ENCODE results near the gene ADAMTS15.

Gene ADAMTS15

DNA sequence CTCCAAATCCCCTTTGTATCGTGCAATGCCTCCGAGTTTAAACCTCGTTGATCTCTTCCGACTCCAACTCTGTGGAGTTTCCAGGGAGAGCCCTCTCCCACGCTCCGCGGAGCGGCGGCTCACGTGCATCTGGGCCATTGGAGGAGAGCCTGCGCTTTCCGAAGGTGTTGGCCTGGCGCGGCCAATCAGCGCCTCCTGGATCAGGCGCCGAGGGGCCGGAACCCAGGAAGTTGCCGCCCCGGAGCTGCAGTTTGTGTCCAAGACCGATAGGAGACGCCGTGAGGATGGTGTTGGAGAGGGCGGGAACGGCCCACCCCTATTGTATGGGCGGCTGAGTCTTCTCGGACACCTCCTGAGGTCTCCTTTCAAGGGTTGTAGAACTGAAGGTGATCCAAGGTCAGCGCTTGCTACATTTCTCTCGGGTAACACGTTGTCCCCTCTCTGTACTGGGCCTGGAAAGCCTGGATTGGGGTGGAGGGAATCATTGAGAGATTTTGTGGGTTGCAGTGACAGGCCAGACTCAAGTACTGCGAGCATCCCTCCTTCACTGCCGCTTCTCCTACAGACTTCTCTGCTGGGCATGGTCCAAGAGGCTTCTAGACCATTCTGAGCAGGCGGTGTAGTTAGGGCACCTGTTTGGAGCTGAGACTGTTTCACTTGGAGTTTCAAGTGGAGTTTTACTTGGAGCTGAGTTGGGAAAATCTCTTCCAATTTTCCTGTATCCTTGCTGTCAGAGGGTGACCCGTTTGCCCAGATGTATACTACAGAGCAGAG lies 1.7 kb downstream of the ADAMTS15 start:
- Mint-ChIP-seq H3K27me3 (peaks cover 47 to 82% of the 10 kb centered on the region in 2 donors), H3K4me3 (peak overlapping the region in 1 of 2 donors; percentile 67), H3K4me1 (ENCODE audit: low read depth in 2 of 2) (peaks cover 0 to 10% of the 10 kb centered on the region in 2 donors), H3K9me3 (no peaks in the 10 kb centered on the region), H3K36me3 (ENCODE audit: insufficient read depth) (no peaks in the 10 kb centered on the region), H3K27ac (no peak overlapping the region)
- ATAC-seq (replicated peaks) (no peak), DNase-seq (no peak)

DNA sequence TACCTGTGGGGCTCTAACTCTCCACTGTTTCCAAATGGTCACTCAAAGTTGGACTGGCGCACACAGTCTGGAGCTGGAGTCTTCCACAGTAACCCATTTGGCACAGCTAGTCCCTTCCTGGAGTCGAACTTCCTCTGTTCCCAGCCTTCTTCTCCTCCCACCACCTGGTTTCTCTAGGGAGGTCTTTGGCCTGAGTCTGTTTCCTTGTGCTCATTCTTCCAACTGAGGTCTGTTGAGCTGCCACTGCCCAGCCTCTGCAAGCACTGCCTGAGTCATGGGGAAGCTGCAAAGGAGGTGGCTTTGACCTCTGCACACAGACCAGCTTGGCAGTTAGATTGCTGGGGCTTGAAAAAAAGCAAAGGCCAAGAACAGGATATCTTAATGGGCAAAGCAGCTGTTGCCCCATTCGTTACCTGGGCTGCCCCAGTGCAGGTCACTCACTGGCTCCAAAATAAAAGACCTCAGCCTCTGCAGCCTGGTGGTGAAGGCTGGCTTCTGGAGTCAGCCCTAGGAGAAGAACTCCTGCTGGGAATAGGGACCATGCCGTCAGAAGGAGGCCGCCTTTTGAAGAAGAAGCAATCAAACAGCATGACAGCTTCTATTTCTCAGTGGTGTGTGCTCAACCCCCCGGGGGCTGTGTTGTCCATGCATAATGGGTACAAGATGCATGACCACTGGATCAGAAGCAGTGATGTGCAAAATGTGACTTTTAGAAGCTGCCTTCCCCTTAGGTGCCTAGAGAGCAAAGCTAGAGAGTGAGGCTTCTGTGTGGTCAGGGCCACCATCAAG lies 3.0 kb downstream of the ADAMTS15 start:
- Mint-ChIP-seq H3K27ac (no peak overlapping the region), H3K27me3 (peaks cover 58 to 90% of the 10 kb centered on the region in 2 donors), H3K4me1 (ENCODE audit: low read depth in 2 of 2) (peaks cover 0 to 10% of the 10 kb centered on the region in 2 donors), H3K4me3 (no peak overlapping the region), H3K36me3 (ENCODE audit: insufficient read depth) (no peaks in the 10 kb centered on the region), H3K9me3 (no peaks in the 10 kb centered on the region)
- ATAC-seq (replicated peaks) = no peak
- no peak for DNase-seq

DNA sequence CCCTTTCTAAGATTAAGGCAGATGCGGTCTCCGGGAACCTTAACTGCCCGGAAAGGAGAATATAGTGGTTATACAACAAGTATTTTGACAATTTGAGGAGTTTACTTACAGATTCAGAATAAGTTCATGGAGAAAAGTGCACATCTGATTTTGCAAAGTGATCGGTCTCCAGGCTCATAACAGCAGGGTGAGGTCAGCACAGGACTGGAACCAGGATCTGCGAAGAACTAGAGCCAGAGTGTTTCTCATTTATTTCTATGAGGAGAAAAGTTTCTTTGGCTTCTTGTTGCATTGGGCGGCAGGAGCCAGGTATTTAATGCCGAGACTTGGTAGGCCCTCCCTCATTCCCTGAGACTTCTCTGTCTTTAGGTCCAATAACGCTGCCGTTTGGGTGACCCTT lies 3.7 kb downstream of the ADAMTS15 start:
- ATAC-seq (replicated peaks) (no peak), DNase-seq (no peak)
- no peaks in the 10 kb centered on the region for H3K9me3 Mint-ChIP-seq
- no peaks in the 10 kb centered on the region for H3K36me3 Mint-ChIP-seq (ENCODE audit: insufficient read depth)
- no peak overlapping the region for H3K4me3 Mint-ChIP-seq
- H3K27ac Mint-ChIP-seq = no peak overlapping the region
- H3K4me1 Mint-ChIP-seq (ENCODE audit: low read depth in 2 of 2) = peaks cover 0 to 10% of the 10 kb centered on the region in 2 donors
- H3K27me3 Mint-ChIP-seq = peaks cover 58 to 88% of the 10 kb centered on the region in 2 donors

DNA sequence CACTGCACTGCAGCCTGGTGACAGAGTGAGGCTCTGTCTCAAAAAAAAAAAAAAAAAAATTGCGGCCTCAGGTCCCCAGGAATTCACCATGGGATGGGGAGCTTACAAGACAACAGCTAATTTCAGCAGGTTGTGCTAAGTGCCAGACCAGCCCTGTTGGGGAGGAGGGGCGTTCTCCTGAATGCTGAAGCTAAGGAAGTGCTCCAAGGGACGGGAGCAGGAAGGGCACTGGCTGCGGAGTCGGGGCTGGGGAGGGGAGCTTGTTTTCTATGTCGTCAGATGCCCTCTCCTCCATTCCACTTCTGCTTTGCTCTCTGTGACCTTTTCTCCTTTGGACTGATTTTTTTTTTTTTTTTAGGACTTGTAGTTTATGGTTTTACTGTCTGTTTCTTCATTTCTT lies 4.5 kb downstream of the ADAMTS15 start:
- H3K9me3 Mint-ChIP-seq = no peaks in the 10 kb centered on the region
- ATAC-seq (replicated peaks) (no peak), DNase-seq (no peak)
- no peak overlapping the region for H3K4me3 Mint-ChIP-seq
- peaks cover 0 to 10% of the 10 kb centered on the region in 2 donors for H3K4me1 Mint-ChIP-seq (ENCODE audit: low read depth in 2 of 2)
- peaks cover 59 to 86% of the 10 kb centered on the region in 2 donors for H3K27me3 Mint-ChIP-seq
- H3K27ac Mint-ChIP-seq = no peak overlapping the region
- no peaks in the 10 kb centered on the region for H3K36me3 Mint-ChIP-seq (ENCODE audit: insufficient read depth)

GRCh38 chr11:130454491-130455252 lies 6.2 kb downstream of the ADAMTS15 start:
- no peak overlapping the region for H3K4me3 Mint-ChIP-seq
- peaks cover 53 to 73% of the 10 kb centered on the region in 2 donors for H3K27me3 Mint-ChIP-seq
- no peak for ATAC-seq (replicated peaks)
- DNase-seq = no peak
- H3K27ac Mint-ChIP-seq = no peak overlapping the region
- no peaks in the 10 kb centered on the region for H3K36me3 Mint-ChIP-seq (ENCODE audit: insufficient read depth)
- peaks cover 0 to 4% of the 10 kb centered on the region in 2 donors for H3K4me1 Mint-ChIP-seq (ENCODE audit: low read depth in 2 of 2)
- no peaks in the 10 kb centered on the region for H3K9me3 Mint-ChIP-seq

GRCh38 chr11:130455483-130456127 lies 7.2 kb downstream of the ADAMTS15 start:
- H3K36me3 Mint-ChIP-seq (ENCODE audit: insufficient read depth) = no peaks in the 10 kb centered on the region
- ATAC-seq (replicated peaks) (no peak), DNase-seq (no peak)
- no peaks in the 10 kb centered on the region for H3K4me1 Mint-ChIP-seq (ENCODE audit: low read depth in 2 of 2)
- H3K4me3 Mint-ChIP-seq = no peak overlapping the region
- H3K9me3 Mint-ChIP-seq = no peaks in the 10 kb centered on the region
- H3K27me3 Mint-ChIP-seq = peaks cover 46 to 73% of the 10 kb centered on the region in 2 donors
- no peak overlapping the region for H3K27ac Mint-ChIP-seq

- H3K27me3 Mint-ChIP-seq = peaks cover 50 to 73% of the 10 kb centered on the region in 2 donors
- DNase-seq = no peak
- H3K36me3 Mint-ChIP-seq (ENCODE audit: insufficient read depth) = no peaks in the 10 kb centered on the region
- no peak overlapping the region for H3K4me3 Mint-ChIP-seq
- H3K27ac Mint-ChIP-seq = no peak overlapping the region
- H3K4me1 Mint-ChIP-seq (ENCODE audit: low read depth in 2 of 2) = no peaks in the 10 kb centered on the region
- H3K9me3 Mint-ChIP-seq = no peaks in the 10 kb centered on the region
- no peak for ATAC-seq (replicated peaks)
These were observed 7.8 kb downstream of the ADAMTS15 start for GRCh38 chr11:130456286-130456685.

DNA sequence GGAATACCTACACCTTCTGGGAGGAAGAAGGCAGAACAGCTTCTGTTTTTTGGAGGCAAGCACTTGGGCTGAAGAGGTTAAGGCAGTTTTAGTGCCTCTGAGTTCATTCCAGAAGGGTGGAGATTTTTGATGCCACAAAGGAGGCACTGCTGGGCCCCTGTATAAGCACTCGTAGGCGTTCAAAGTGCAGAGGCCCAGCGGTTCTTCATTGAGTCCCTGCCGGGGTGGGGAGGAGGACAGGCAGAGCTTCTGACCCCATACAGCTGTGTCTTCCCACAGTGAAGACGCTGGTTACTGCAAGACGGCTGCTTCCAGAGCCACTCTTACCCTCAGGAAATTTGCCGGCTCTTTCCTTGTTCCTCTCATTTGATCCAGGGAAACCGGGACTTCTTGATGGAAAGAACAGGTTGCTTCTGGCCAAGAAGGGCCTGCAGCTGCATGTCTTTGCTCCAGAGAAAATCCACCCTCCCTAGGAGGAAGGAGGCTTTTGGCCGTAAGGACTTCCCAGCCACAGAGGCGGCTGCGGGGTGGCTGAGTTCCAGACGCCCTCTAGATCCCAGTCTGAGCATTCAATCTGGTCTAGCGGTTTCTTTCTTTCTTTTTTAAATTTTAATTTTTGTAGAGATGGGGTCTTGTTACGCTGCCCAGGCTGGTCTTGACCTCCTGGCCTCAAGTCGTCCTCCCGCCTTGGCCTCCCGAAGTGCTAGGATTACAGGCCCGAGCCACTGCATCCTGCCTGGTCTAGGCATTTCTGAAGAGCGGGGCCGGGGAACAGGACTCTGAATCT lies 9.4 kb downstream of the ADAMTS15 start:
- no peak for ATAC-seq (replicated peaks)
- Mint-ChIP-seq H3K27ac (no peak overlapping the region), H3K27me3 (peaks cover 55 to 72% of the 10 kb centered on the region in 2 donors), H3K9me3 (no peaks in the 10 kb centered on the region), H3K36me3 (ENCODE audit: insufficient read depth) (no peaks in the 10 kb centered on the region), H3K4me3 (no peak overlapping the region), H3K4me1 (ENCODE audit: low read depth in 2 of 2) (no peaks in the 10 kb centered on the region)
- DNase-seq = no peak

GRCh38 chr11:130458410-130458729 lies 9.9 kb downstream of the ADAMTS15 start:
- Mint-ChIP-seq H3K36me3 (ENCODE audit: insufficient read depth) (no peaks in the 10 kb centered on the region), H3K4me3 (no peak overlapping the region), H3K9me3 (no peaks in the 10 kb centered on the region), H3K4me1 (ENCODE audit: low read depth in 2 of 2) (no peaks in the 10 kb centered on the region), H3K27ac (no peak overlapping the region), H3K27me3 (peaks cover 50 to 72% of the 10 kb centered on the region in 2 donors)
- no peak for DNase-seq
- ATAC-seq (replicated peaks) = no peak

DNA sequence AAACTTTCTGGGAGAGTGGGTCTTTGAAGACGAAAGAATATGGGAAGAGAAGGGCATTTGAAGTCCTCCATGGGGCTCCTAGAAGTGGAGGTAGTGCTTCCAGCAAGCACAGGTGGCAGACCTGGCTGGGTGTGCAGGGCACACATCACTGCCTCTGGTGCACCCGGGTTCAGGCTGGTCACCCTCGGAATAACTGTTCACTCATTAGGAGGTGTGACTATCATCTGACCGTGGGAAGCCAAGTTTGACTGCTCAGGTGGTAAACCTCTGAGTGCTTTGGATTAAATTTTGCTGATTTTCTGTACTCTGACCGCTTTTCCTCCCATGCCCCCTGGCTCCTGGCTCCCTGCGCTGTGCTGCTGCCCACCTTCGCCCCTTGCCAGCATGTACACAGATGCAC lies 11.1 kb downstream of the ADAMTS15 start:
- Mint-ChIP-seq H3K4me1 (ENCODE audit: low read depth in 2 of 2) (no peaks in the 10 kb centered on the region), H3K36me3 (ENCODE audit: insufficient read depth) (no peaks in the 10 kb centered on the region), H3K27ac (no peak overlapping the region), H3K27me3 (peaks cover 41 to 63% of the 10 kb centered on the region in 2 donors), H3K4me3 (no peak overlapping the region), H3K9me3 (no peaks in the 10 kb centered on the region)
- ATAC-seq (replicated peaks) (no peak), DNase-seq (no peak)

- peaks cover 24 to 37% of the 10 kb centered on the region in 2 donors for H3K27me3 Mint-ChIP-seq
- no peaks in the 10 kb centered on the region for H3K9me3 Mint-ChIP-seq
- DNase-seq = no peak
- no peak for ATAC-seq (replicated peaks)
- H3K27ac Mint-ChIP-seq = no peak overlapping the region
- H3K4me3 Mint-ChIP-seq = no peak overlapping the region
- H3K4me1 Mint-ChIP-seq (ENCODE audit: low read depth in 2 of 2) = no peaks in the 10 kb centered on the region
- H3K36me3 Mint-ChIP-seq (ENCODE audit: insufficient read depth) = no peaks in the 10 kb centered on the region
These were observed 13.8 kb downstream of the ADAMTS15 start for GRCh38 chr11:130462101-130462885.

GRCh38 chr11:130462931-130463330 lies 14.5 kb downstream of the ADAMTS15 start:
- ATAC-seq (replicated peaks) (no peak), DNase-seq (no peak)
- Mint-ChIP-seq H3K4me3 (no peak overlapping the region), H3K27ac (no peak overlapping the region), H3K9me3 (no peaks in the 10 kb centered on the region), H3K36me3 (ENCODE audit: insufficient read depth) (no peaks in the 10 kb centered on the region), H3K27me3 (peaks cover 21 to 33% of the 10 kb centered on the region in 2 donors), H3K4me1 (ENCODE audit: low read depth in 2 of 2) (no peaks in the 10 kb centered on the region)

All from effector memory CD8-positive, alpha-beta T cell (primary cell).